SK-N-MC (cell line): ENCODE data around the gene FAM53B.

Experiments
- EZH2 ChIP-seq: fragments of 200-600 bp; sonication (generic); IDR thresholded peaks from one replicate; pipeline ENCODE4 v1.6.1; 2017; ENCODE audit warnings: antibody characterized with exemption
- FOXP2 ChIP-seq: optimal IDR thresholded peaks from 2 replicates; pipeline ENCODE3; 2011; ENCODE audit warnings: mild to moderate bottlenecking, moderate library complexity; ENCODE audit not compliant: insufficient read depth; ENCODE audit errors: extremely low read length, control extremely low read depth
- POLR2AphosphoS5 ChIP-seq: IDR thresholded peaks from 2 replicates; pipeline ENCODE4 v1.6.1; 2012; ENCODE audit warnings: mild to moderate bottlenecking, low read depth, low read length, borderline replicate concordance

DNA sequence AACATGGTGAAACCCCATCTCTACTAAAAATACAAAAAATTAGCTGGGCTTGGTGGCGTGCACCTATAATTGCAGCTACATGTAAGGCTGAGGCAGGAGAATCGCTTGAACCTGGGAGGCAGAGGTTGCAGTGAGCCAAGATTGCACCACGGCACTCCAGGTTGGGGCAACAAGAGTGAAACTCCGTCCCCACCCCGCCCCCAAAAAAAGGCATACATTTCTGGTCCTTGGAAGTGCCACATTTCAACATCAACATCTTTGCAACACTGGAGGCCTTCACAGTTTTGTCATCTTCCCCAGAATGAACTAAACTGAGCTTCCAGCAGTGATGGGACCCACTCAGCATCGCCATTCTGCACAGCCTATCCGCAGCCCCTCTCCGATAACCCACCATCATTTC is 36.6 kb downstream of the FAM53B start:
- no peak for TF ChIP-seq EZH2
- TF ChIP-seq POLR2AphosphoS5: no peak
- no peak for TF ChIP-seq FOXP2
